IPS-NIHi7 (cell line): ENCODE data around the gene ZNF236.
"Not testable (repeated sequence)": the region's sequence is repeated elsewhere in the genome, so short reads cannot be mapped to it uniquely, and the experiment has no call there.

Source experiments
- DNase-seq: peaks from one replicate; pipeline ENCODE4 v3.0.0; 2012; ENCODE audit warnings: mixed read lengths; ENCODE audit errors: extremely low spot score

Gene ZNF236

DNA sequence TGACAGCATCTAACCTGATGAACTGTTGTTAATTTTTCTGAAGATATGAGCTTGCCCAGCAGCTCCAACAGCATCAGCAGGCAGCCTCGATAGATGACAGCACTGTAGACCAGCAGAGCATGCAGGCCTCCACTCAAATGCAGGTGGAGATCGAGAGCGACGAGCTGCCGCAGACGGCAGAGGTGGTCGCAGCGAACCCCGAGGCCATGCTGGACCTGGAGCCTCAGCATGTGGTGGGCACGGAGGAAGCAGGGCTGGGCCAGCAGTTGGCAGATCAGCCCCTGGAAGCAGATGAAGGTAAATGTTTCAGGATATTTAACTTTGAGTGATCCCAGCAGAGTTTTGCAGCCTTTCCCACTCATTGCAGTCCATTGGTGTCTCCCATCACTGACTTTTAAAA is 85.9 kb downstream of the ZNF236 start:
- no peak for DNase-seq

DNA sequence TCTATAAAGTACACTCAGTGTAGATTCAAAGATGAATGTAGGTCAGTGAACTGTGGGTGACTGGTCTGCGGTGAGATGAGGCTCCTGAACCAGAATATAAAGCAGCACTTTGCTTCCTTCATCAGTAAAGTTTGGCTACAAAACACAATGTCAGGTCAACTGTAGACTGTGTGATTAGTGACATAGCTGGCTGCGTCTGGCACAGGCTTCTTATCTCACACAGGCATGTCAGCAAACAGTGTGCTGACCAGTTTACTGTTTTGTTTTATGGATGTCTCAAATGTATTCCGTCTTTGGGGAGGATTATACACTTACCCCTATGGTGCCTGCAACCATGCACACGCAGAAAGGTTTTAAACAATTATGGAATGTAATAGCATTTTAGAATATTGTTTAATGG is 87.1 kb downstream of the ZNF236 start:
- no peak for DNase-seq

DNA sequence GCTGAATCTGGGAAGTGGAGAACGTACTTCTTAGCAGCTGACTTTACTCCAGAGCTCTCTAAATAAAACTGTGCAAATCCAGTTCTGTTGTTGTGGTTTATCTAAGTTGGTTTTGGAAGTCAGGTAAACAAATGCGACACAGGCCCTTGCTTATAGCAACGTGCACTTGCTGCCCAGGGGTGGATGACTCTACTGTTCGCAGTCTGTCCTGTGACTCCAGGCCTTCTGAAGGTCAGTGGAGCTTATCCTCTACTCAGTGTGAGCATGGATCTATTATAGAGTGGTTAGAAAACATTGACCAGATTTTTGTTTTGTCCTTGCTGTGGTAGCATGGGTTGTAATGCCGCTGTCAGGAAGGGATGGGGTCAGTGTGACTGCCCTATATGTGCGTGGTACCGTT is 89.1 kb downstream of the ZNF236 start:
- DNase-seq: no peak

DNA sequence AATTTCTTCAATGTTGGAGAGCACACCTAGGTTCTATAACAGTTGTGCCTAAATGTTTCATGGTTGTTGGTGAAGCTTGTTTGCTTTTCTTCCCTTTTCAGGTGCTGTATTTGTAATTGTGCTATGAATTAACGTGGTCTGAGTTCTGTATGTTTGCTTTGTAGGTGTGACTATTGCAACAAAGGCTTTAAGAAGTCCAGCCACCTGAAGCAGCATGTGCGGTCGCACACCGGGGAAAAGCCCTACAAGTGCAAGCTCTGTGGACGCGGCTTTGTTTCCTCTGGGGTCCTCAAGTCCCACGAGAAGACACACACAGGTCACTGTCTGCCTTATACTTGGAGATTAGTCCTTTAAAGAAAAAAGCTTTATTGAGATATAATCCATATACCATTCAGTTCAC is 91.2 kb downstream of the ZNF236 start:
- DNase-seq: no peak

DNA sequence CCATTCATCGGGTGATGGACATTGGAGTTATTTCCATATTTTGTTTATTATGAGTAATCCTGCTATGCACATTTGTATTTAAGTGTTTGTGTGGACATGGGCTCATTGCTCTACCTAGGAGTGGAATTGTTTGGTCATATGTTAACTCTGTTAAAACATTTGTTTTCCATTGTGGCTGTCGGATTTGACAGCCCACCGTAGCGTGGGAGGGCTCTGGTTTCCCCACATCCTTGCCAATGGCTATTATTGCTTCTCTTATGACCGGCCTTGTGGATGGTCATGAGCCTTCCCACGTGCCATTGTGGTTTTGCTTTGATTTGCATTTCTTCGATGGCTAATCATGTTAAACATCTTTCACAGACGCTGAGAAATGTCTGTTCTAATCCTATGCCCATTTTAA is 92.0 kb downstream of the ZNF236 start:
- DNase-seq: no peak

DNA sequence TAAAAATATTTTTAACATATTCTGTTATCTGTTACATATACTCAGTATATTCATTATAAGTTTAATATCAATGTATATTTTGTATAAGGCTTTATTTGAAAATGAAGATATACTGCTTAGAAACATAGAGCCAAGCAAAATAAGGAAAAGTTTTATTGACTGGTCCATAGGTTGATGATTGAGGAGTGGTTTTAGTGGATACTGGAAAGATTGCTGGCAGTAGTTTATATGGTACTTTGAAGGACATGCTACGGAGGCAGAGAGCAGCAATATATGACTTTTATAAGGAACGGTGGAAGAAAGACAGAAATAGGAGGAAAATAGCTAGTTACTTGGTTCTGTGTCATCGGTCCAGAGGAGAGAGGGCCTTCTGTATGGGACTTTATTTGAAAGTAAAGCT is 92.4 kb downstream of the ZNF236 start:
- DNase-seq: no peak

DNA sequence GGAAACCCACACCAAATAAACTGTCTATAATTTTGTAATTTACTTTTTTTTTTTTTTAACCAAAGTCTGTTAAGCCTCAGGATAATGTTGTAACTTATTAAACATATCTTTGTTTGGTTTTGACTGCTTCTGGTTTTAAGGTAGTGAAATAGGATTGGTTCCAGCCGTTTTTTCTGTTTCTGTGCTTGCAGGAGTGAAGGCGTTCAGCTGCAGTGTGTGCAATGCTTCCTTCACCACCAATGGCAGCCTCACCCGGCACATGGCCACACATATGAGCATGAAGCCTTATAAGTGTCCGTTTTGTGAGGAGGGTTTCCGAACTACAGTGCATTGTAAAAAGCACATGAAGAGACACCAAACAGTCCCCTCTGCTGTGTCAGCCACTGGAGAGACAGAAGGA is 93.1 kb downstream of the ZNF236 start:
- DNase-seq: no peak

DNA sequence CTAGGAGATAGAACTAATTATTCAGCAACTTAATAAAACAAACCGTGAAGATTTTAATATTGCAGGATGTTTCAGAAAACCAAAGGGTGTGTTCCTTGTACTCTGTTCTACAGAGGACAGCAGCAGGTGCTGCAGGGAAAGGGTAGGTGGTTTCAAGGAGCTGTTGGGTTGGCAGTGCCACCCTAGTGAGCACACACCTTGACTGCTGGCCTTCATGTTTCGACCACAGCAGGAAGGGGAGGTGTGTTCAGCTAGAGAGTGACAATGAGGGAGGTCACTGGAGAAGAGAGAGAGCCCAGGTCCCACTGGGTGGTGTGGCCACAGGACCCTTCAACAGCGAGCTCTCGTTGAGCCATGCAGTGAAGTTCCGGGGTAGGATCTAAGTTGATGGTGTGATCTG is 98.6 kb downstream of the ZNF236 start:
- DNase-seq: no peak

DNA sequence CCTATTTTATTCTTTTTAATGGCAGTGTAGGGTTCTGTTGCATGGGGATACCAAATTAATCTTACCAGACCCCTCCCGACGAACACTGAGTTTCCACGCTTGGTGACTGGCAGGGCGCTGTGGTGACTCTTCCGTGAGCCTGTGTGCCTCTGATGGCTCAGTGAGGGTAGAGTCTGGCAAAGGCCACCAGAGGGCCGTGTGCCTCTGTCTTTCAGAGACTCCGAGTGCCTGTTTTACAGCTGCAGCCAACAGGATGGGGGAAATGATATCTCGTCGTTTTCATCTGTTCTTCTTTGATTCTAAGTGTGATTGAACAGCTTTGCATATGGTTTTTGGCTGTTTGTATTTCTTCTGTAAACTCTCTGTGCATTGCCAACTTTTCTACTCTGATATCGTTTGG is 99.8 kb downstream of the ZNF236 start:
- peak; percentile 83 for DNase-seq

DNA sequence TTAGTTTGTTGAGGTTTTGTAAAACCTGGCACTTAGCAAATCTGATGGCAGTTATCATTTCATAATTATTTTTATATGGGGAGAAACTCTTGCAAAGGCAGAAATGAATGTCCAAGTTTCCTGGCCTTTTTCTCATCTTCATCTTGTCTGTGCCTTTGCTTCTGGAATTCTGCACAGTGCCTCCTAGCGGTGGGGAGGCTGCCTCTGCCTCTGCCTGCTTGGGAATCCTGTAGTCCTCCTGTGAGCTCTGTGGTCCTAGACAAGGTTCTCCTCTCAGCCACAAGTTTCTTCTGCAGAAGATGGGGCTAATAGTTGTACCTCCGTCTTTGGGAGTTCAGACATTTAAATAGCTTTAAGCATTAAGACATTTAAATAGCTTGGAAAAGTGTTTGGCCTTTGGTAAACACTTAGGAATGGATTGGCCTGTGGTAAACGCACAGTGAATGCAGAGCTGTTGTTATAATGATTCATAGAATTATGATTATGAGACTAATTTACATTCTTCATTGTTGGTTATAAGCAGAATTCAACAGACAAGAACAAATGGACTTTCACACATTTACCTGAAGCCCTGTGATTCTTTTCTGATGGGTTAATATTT is 101.2 kb downstream of the ZNF236 start:
- DNase-seq: peak; percentile 60

DNA sequence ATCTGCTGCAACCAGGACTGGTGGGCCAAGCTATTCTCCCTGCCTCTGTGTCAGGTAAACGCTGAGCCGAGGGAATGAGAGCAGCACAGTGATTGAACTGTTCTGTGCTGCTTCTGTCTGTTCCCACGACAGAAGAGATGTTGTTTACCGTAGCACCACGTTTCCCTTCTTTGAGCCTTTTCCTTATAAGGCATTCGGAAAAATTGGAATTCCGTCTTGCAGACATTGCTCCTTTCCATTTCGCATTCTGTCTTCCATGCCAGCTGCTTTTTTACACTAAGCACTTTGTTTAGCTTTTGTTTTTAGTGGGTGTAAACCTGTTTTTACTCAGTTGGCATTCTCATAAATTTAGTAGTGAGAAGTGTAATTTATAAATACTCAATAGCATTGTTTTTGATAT is 103.1 kb downstream of the ZNF236 start:
- no peak for DNase-seq

DNA sequence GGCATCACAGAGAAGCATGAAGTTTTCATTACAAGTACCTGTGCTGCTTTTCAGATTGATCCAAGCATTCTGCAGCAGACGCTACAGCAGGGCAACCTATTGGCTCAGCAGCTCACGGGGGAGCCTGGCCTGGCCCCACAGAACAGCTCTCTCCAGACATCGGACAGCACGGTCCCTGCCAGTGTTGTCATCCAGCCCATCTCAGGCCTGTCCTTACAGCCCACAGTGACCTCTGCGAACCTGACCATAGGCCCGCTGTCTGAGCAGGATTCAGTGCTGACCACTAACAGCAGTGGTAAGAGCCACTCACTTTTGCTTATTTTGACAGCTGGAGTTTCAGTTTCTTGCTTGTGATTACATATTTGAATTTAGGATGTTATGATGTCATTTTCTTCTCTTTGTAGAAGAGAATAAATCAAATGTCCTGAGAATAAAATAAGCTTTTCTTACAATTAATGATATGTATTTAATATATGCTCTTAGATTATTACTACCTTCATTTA is 104.9 kb downstream of the ZNF236 start:
- no peak for DNase-seq

DNA sequence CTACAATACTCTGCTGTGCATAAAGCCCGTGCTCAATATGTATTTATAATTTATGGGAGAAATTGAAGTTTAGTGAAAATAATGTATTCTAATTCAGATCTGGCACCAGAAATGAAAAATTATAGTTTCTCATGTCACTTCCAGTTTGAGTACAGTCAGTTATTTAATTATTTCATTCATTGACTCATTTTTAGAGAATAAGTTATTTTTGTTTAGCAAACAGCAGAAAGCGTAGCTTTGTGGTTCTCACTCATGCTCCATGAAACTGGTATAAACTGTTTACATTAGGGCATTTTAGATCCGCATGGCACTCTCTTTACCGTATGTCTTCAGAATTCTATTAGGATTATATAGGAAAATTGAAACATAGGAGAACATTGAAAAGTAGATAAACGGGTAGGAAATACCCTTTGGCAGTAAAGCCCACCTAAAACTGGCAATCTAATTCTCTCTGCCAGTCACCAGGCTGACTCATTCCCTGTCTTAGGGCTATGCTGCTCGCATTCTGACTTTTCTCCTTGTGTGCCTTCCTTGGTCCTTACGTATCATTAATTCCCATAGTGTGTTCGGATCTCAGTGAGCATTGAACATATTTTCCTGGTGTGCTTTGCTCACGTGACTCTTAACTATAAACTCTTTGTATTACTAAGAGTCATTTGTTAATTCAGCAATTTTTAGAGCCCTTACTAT is 106.0 kb downstream of the ZNF236 start:
- DNase-seq: no peak

DNA sequence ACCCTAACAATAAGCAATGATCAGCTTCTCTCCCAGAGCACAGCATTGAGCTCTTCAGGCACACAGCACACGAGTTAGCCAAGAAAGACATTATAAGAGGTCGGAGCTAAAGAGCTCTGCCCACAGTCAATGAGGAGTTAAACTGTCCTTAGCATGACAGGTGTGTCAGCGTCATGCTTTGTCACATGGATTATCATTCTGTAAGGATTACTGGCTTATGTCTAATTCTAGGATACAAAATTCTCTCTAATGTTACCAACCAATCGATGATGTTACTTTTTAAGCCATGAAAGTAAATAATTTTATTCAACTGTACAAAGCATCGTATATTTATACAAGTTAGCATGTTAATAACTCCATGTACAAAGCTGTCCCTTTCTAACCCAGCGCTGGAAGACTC is 108.8 kb downstream of the ZNF236 start:
- no peak for DNase-seq

DNA sequence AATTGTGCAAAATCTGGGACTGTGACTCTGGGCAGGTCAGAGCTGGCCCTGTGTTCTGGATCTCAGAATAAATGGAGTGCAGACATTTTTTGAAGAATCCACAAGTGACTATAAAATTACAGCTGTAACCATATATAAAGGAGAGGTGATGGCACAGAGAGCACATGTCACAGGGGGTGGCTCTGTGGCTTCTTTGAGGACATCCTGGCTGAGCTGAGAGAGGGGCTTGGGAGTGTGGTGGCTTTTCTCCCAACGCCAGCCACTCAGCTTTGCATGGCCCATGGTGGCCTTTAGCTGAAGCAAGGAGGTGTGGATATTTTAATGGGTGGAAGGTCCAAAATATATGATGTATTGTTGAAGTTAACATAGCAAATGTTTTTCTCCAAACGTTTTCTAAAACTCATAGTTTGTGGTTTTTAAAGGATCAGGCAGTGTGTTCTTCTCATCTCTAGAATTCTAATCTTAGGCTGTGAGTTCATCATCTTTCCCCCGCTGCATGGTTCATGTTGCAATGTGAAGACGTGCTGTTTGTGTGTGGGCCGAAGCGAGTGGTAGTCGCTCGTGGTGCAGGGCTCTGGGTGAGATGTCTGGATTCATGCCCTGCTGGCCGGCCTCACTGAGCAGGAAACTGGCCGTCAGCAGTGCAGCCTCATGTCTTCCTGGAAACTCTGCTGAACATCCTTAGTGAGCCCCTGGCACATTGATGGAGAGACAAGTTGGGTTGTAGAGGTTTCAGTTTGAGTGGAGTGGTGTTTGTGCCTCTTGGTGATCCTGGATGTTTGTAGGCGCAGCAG is 109.9 kb downstream of the ZNF236 start:
- no peak for DNase-seq

DNA sequence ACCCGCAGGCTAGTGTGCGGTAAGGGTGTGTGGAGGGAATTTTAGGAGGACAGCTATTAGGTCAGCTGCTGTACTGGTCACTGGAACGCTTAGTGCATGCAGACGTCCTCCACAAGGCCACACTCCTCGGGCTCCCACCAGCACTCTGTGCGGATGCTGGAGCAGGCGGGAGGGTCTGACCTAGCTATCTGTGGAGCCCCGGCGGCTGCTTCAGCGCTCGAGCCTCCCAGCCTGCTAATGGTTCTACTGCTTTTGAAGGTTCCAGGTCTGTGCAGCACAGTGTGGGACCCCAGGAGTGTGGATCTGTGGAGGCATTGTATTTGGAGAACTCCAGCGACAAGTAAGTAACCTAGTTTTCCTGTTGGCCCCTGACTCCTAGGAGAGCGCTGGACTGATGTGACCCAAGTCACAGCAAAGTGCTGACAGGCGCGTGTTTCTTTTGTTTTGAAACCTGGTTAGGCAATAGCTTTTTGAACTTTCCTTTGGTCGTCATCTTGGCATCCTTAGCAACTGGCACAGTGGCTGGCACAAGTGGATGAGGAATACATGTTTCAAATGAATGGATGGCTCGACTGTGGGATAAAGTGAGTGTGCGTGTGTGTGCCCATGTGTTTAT is 113.5 kb downstream of the ZNF236 start:
- no peak for DNase-seq

DNA sequence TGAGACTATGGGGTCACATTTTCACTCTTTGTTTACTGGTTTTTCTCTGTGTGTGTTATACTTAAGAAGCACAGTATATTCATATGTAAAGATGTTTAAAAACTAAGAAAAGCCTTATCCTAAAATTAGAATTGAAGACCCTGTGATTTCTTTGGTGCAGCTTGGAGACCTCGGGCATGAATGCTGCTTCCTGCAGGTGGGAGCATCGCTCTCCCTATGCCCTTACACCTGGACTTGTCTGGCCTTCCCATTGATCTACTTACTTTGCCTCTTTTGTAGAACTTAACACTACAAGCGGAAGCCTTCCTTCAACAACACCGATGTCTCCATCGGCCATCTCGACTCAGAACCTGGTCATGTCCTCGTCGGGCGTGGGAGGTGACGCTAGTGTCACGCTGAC is 114.5 kb downstream of the ZNF236 start:
- DNase-seq: no peak

DNA sequence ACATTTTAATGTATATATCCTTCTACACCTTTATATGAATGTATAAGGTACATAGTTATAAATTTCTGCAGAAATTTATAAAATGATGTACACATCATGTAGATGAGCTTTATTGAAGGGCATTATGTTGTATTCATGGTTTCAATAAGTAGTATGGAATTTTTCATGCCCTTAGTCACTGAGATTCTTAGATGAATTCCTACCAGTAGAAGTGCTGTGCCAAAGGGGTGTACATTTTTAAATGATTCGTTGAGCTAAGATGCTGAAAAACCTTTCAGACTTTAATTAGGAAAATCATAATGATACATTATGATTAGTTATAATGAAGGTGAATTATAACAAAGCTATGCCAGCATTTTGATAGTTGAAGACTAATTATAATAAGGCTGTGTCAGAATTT is 115.2 kb downstream of the ZNF236 start:
- DNase-seq: no peak

DNA sequence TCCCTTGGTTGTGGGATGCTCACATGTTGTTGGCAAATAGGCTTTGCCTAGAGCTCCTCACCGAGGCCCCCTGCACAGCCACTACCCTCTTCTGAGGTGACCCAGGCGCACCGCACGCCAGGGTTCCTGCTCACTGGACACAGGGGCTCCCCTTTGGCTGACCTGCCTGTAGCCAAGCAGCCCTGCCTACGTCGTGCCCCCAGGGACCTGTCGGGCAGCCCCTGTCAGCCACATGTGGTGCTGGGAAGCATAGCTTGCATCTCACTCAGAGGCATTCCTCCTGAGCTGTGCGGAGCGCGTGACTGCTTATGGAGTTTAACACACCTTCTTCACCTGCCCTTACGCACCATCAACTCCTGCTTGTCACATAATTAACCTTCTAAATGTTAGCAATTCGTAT is 116.3 kb downstream of the ZNF236 start:
- DNase-seq: no peak

DNA sequence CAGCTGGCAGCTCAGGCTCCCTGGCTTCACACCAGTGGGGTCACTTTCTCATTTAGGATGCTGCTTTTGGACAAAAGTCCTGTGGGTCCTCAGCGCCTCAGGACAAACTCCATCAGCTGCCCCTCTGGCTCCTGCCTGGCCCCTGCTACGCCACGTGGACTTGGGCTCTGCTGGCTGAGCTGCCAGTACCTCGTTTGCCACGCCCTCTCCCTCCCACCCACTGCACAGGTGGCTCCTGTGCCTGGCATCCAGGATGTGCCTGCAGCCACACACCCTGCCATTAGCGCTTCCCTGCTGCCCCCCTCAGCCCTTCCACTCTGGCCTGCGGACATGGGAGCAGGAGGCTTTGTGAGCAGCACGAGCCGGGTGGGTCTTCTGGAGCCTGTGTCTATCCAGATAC is 118.9 kb downstream of the ZNF236 start:
- DNase-seq: no peak

DNA sequence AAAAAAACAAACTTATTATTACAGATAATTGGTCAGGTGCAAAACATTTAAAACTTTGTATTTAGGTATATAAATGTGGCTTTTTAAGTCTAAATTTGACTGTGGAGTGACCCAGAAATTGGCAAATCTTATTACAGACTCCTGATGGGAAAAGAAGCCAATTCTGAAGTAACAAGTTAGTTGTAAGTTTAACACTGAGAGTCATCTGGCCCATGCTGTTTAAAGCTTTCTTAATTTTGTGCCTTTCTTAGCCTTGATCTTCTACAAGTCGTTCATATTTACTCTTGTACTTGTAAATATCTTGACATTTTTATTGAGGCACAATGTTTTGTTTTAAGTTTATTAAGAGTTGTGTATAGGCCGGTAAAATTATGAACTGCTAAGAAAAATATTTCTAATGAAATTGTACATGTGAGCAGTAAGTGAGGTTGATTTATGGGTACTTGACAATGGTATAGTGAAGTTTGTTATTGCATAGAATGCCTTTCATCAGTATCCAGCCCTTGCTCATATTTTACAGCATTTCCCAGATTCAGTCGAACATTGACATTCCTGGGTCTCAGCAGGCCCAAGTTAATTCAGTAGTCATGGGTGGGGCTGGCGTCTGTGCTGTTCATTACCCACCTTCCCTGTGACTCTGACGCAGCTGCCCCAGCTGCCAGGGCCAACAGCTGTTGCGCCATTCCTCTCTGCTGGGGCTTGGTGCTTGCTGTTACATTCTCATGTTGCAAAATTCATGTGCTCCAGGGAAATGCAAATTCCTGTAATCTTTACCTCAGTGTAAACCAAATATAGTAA is 121.4 kb downstream of the ZNF236 start:
- no peak for DNase-seq

DNA sequence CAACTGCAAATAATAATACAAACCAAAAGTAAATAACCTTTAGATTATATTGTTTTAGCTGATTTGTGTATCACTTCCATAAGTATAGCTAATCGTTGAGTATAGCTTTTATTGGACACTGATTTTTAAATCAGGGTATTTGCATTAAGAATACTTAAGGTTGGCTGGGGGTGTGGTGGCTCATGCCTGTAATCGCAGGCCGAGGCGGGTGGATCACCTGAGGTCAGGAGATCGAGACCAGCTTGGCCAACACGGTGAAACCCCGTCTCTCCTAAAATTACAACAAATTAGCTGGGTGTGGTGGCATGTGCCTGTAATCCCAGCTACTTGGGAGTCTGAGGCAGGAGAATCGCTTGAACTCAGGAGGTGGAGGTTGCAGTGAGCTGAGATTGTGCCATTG is 122.0 kb downstream of the ZNF236 start:
- DNase-seq: not testable (repeated sequence)
